Peyer's patch (tissue), 4 donors: ENCODE data around the gene PGRMC1.

ENCODE experiments used
- POLR2A ChIP-seq, 2 donors: fragments of 450-650 bp; IDR thresholded peaks; one replicate each; pipeline ENCODE4 v1.5.1; 2017; ENCODE audit warnings: antibody characterized with exemption in 2 of 2, mild to moderate bottlenecking in 2 of 2, moderate library complexity in 2 of 2
- TF ChIP-seq, protein P1 (sequence below), 6 experiments: fragments of 450-650 bp in 4 of 6; fragments of 200-600 bp in 2 of 6; sonication (generic) in 1 of 6; IDR thresholded peaks; one replicate each; pipeline ENCODE4 v1.5.1; 2017 to 2019; ENCODE audit warnings: antibody characterized with exemption in 6 of 6, mild to moderate bottlenecking in 3 of 6, moderate library complexity in 1 of 6

- TF ChIP-seq, protein P1, sequence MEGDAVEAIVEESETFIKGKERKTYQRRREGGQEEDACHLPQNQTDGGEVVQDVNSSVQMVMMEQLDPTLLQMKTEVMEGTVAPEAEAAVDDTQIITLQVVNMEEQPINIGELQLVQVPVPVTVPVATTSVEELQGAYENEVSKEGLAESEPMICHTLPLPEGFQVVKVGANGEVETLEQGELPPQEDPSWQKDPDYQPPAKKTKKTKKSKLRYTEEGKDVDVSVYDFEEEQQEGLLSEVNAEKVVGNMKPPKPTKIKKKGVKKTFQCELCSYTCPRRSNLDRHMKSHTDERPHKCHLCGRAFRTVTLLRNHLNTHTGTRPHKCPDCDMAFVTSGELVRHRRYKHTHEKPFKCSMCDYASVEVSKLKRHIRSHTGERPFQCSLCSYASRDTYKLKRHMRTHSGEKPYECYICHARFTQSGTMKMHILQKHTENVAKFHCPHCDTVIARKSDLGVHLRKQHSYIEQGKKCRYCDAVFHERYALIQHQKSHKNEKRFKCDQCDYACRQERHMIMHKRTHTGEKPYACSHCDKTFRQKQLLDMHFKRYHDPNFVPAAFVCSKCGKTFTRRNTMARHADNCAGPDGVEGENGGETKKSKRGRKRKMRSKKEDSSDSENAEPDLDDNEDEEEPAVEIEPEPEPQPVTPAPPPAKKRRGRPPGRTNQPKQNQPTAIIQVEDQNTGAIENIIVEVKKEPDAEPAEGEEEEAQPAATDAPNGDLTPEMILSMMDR (IDR thresholded peaks at IDR 0.05), result no peak
- no peak for TF ChIP-seq POLR2A (IDR thresholded peaks at IDR 0.05)
Observed at GRCh38 chrX:119211649-119212014, 24.5 kb upstream of the PGRMC1 start.
